CD4-positive, alpha-beta T cell treated with Interleukin-10 for 1 hour (primary cell): ENCODE results near the gene BCL7A.
A peak's percentile ranks its signal among the peaks of the same experiment; 100 is the strongest.
"Not testable (repeated sequence)": the region's sequence is repeated elsewhere in the genome, so short reads cannot be mapped to it uniquely, and the experiment has no call there.

ENCODE experiments used
- DNase-seq: peaks from one replicate; pipeline ENCODE4 v3.0.0-alpha.2; 2020

Gene BCL7A

GRCh38 chr12:122028165-122028904 lies 6.7 kb downstream of the BCL7A start:
- DNase-seq = no peak

GRCh38 chr12:122028905-122029560 lies 7.3 kb downstream of the BCL7A start:
- DNase-seq = peak; percentile 30

GRCh38 chr12:122029620-122030423 lies 8.1 kb downstream of the BCL7A start:
- DNase-seq = no peak

GRCh38 chr12:122030424-122031035 lies 8.8 kb downstream of the BCL7A start:
- DNase-seq = no peak

GRCh38 chr12:122031342-122032216 lies 9.9 kb downstream of the BCL7A start:
- peak; percentile 37 for DNase-seq

GRCh38 chr12:122032580-122032979 lies 10.9 kb downstream of the BCL7A start:
- no peak for DNase-seq

GRCh38 chr12:122035292-122035691 lies 13.6 kb downstream of the BCL7A start:
- no peak for DNase-seq

- no peak for DNase-seq
Measured at GRCh38 chr12:122036153-122036552, 14.5 kb downstream of the BCL7A start.

- no peak for DNase-seq
Measured at GRCh38 chr12:122040579-122041386, 19.1 kb downstream of the BCL7A start.

- not testable (repeated sequence) for DNase-seq
Measured at GRCh38 chr12:122041458-122041857, 19.8 kb downstream of the BCL7A start.

- DNase-seq = no peak
Measured at GRCh38 chr12:122042910-122043309, 21.2 kb downstream of the BCL7A start.

- DNase-seq = no peak
Measured at GRCh38 chr12:122043476-122043875, 21.8 kb downstream of the BCL7A start.

GRCh38 chr12:122045262-122045661 lies 23.6 kb downstream of the BCL7A start:
- DNase-seq = no peak

GRCh38 chr12:122046145-122046544 lies 24.5 kb downstream of the BCL7A start:
- DNase-seq = no peak

- DNase-seq = no peak
Measured at GRCh38 chr12:122048151-122048550, 26.5 kb downstream of the BCL7A start.

- no peak for DNase-seq
Measured at GRCh38 chr12:122049827-122050226, 28.1 kb downstream of the BCL7A start.

- DNase-seq = no peak
Measured at GRCh38 chr12:122050706-122051105, 29.0 kb downstream of the BCL7A start.

GRCh38 chr12:122051231-122051876 lies 29.7 kb downstream of the BCL7A start:
- DNase-seq = no peak

- DNase-seq = no peak
Measured at GRCh38 chr12:122052285-122052684, 30.6 kb downstream of the BCL7A start.

GRCh38 chr12:122054842-122055520 lies 33.3 kb downstream of the BCL7A start:
- DNase-seq = no peak
